ENCODE measurements around the gene WARS2.
"Not testable (repeated sequence)": the region's sequence is repeated elsewhere in the genome, so short reads cannot be mapped to it uniquely, and the experiment has no call there.

WARS2 gene

DNA sequence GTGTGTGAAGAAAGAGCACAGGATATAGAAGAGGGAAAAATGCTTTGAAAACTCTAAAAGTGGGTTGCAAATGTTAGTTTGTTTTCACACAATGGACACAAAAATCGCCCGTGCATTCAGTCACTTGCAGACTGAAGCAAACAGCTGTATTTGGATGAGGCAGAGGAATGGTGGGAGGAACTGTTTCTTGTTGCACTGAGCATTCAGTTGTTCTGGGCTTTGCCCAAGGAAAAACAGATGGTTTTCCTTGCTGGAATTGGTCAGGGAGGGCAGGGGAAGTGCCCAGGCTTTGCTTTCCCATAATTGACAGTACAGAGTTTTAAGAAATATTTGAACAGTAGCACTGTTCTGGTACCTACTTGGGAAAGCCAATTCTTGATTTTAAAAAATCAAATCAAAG is 19.5 kb upstream of the WARS2 start:
- Histone ChIP-seq H3K9ac (ENCODE audit: low read depth, low read length) (no peak overlapping the region), H3K4me1 (ENCODE audit: control insufficient read depth, insufficient read depth, low read length) (no peaks in the 10 kb centered on the region), H3K9me3 (ENCODE audit: control insufficient read depth, insufficient read depth, low read length) (peaks cover 3% of the 10 kb centered on the region), H3K36me3 (ENCODE audit: control insufficient read depth, insufficient read depth, low read length) (no peaks in the 10 kb centered on the region), H3K27me3 (ENCODE audit: control insufficient read depth, insufficient read depth, low read length) (no peaks in the 10 kb centered on the region), H3K4me3 (ENCODE audit: low read depth, low read length) (no peak overlapping the region)

DNA sequence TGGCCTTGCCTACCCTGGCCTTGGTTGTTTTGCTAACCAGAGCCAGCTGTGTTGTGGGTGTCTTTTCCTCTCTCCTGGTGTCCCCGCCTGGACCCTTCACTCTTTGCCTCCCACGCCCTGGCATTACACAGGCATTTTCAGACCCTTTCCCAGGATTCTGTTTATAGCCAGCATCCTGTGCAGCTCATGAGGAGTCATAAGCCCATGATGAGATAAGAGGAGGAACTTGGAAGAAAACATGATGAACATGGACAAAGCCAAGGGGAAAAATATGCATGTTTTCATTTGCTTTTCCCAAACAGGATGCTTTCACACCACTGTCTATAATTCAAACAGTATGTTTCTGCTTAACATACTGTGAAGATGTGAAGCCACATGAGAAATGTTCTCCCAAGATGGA is 18.7 kb upstream of the WARS2 start:
- H3K36me3 ChIP-seq (ENCODE audit: control insufficient read depth, insufficient read depth, low read length) = no peaks in the 10 kb centered on the region
- H3K9ac ChIP-seq (ENCODE audit: low read depth, low read length) = no peak overlapping the region
- no peak overlapping the region for H3K4me3 ChIP-seq (ENCODE audit: low read depth, low read length)
- no peaks in the 10 kb centered on the region for H3K4me1 ChIP-seq (ENCODE audit: control insufficient read depth, insufficient read depth, low read length)
- no peaks in the 10 kb centered on the region for H3K27me3 ChIP-seq (ENCODE audit: control insufficient read depth, insufficient read depth, low read length)
- H3K9me3 ChIP-seq (ENCODE audit: control insufficient read depth, insufficient read depth, low read length) = peaks cover 3% of the 10 kb centered on the region

- H3K36me3 ChIP-seq (ENCODE audit: control insufficient read depth, insufficient read depth, low read length); H3K4me3 ChIP-seq (ENCODE audit: low read depth, low read length); H3K4me1 ChIP-seq (ENCODE audit: control insufficient read depth, insufficient read depth, low read length); H3K9ac ChIP-seq (ENCODE audit: low read depth, low read length); H3K27me3 ChIP-seq (ENCODE audit: control insufficient read depth, insufficient read depth, low read length); H3K9me3 ChIP-seq (ENCODE audit: control insufficient read depth, insufficient read depth, low read length): not testable (repeated sequence)
Measured at GRCh38 chr1:119156761-119157160, 16.3 kb upstream of the WARS2 start.

GRCh38 chr1:119155069-119155468 is 14.6 kb upstream of the WARS2 start:
- not testable (repeated sequence) for H3K4me3 ChIP-seq (ENCODE audit: low read depth, low read length); H3K27me3 ChIP-seq (ENCODE audit: control insufficient read depth, insufficient read depth, low read length); H3K9ac ChIP-seq (ENCODE audit: low read depth, low read length); H3K9me3 ChIP-seq (ENCODE audit: control insufficient read depth, insufficient read depth, low read length); H3K4me1 ChIP-seq (ENCODE audit: control insufficient read depth, insufficient read depth, low read length); H3K36me3 ChIP-seq (ENCODE audit: control insufficient read depth, insufficient read depth, low read length)

GRCh38 chr1:119150150-119150549 is 9.7 kb upstream of the WARS2 start:
- no peak overlapping the region for H3K4me3 ChIP-seq (ENCODE audit: low read depth, low read length)
- H3K9ac ChIP-seq (ENCODE audit: low read depth, low read length) = no peak overlapping the region
- H3K36me3 ChIP-seq (ENCODE audit: control insufficient read depth, insufficient read depth, low read length) = no peaks in the 10 kb centered on the region
- H3K27me3 ChIP-seq (ENCODE audit: control insufficient read depth, insufficient read depth, low read length) = no peaks in the 10 kb centered on the region
- no peaks in the 10 kb centered on the region for H3K4me1 ChIP-seq (ENCODE audit: control insufficient read depth, insufficient read depth, low read length)
- no peaks in the 10 kb centered on the region for H3K9me3 ChIP-seq (ENCODE audit: control insufficient read depth, insufficient read depth, low read length)

- Histone ChIP-seq H3K36me3 (ENCODE audit: control insufficient read depth, insufficient read depth, low read length) (no peaks in the 10 kb centered on the region), H3K4me1 (ENCODE audit: control insufficient read depth, insufficient read depth, low read length) (no peaks in the 10 kb centered on the region), H3K27me3 (ENCODE audit: control insufficient read depth, insufficient read depth, low read length) (no peaks in the 10 kb centered on the region), H3K9ac (ENCODE audit: low read depth, low read length) (no peak overlapping the region), H3K4me3 (ENCODE audit: low read depth, low read length) (no peak overlapping the region), H3K9me3 (ENCODE audit: control insufficient read depth, insufficient read depth, low read length) (no peaks in the 10 kb centered on the region)
Measured at GRCh38 chr1:119147661-119148090, 7.2 kb upstream of the WARS2 start.

- Histone ChIP-seq H3K9me3 (ENCODE audit: control insufficient read depth, insufficient read depth, low read length) (no peaks in the 10 kb centered on the region), H3K36me3 (ENCODE audit: control insufficient read depth, insufficient read depth, low read length) (no peaks in the 10 kb centered on the region), H3K27me3 (ENCODE audit: control insufficient read depth, insufficient read depth, low read length) (no peaks in the 10 kb centered on the region), H3K4me1 (ENCODE audit: control insufficient read depth, insufficient read depth, low read length) (no peaks in the 10 kb centered on the region), H3K4me3 (ENCODE audit: low read depth, low read length) (no peak overlapping the region), H3K9ac (ENCODE audit: low read depth, low read length) (no peak overlapping the region)
Measured at GRCh38 chr1:119146466-119146865, 6.0 kb upstream of the WARS2 start.

DNA sequence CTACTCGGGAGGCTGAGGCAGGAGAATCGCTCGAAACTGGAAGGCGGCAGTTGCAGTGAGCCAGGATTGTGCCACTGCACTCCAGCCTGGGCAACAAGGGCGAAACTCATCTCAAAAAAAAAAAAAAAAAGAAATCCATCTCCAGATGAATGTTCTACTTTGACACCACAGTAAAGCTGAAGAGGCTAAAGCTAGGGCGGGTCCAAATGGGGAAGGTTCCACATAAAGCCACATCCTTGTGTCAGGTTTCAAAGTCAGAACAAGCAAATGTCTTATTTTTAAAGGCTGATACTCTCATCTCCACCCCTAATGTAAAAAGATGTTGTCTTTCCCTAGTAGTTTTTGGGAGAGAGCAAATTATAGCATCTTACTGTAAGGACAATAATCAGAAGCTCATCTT is 4.4 kb upstream of the WARS2 start:
- no peak overlapping the region for H3K4me3 ChIP-seq (ENCODE audit: low read depth, low read length)
- no peak overlapping the region for H3K9ac ChIP-seq (ENCODE audit: low read depth, low read length)
- H3K27me3 ChIP-seq (ENCODE audit: control insufficient read depth, insufficient read depth, low read length) = no peaks in the 10 kb centered on the region
- H3K36me3 ChIP-seq (ENCODE audit: control insufficient read depth, insufficient read depth, low read length) = no peaks in the 10 kb centered on the region
- no peaks in the 10 kb centered on the region for H3K9me3 ChIP-seq (ENCODE audit: control insufficient read depth, insufficient read depth, low read length)
- H3K4me1 ChIP-seq (ENCODE audit: control insufficient read depth, insufficient read depth, low read length) = no peaks in the 10 kb centered on the region

DNA sequence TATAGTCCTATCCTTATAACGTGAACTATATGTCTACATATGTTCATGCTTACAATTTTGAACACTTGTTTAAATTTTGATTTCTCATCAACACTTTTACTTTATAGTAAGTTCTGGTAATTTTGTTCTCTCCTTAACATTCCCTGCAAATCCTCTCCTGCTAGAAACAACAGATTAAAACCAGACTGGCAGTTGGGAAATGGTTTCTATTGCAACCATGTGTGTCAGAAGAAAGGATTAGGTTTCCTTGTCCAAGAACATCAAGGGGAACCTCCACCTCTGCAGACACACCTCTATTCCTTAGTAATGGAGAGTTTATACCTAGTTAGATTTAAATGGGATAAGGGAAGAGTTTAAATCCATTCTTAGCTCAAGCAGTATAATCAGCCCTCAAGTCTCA is 3.3 kb upstream of the WARS2 start:
- H3K27me3 ChIP-seq (ENCODE audit: control insufficient read depth, insufficient read depth, low read length) = no peaks in the 10 kb centered on the region
- no peak overlapping the region for H3K4me3 ChIP-seq (ENCODE audit: low read depth, low read length)
- H3K4me1 ChIP-seq (ENCODE audit: control insufficient read depth, insufficient read depth, low read length) = no peaks in the 10 kb centered on the region
- no peaks in the 10 kb centered on the region for H3K36me3 ChIP-seq (ENCODE audit: control insufficient read depth, insufficient read depth, low read length)
- no peak overlapping the region for H3K9ac ChIP-seq (ENCODE audit: low read depth, low read length)
- H3K9me3 ChIP-seq (ENCODE audit: control insufficient read depth, insufficient read depth, low read length) = no peaks in the 10 kb centered on the region

DNA sequence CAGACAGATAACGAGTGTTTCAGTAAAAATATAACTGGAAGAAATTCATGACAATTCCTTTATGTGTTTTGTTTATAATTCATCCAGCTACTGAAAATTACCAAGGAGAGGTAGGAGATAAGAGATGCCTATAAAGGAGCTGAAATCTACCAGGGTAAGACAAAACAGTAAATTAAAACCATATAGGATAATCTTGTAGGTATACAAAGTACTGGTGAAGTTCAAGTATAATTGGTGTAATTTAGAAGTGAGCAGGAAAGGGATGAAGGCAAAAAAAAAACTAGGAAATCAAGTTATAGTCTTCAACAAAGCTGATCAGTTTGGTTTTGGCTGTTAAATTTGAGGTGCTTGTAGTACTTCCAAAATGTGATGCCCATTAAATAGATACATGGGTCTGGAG is 1.2 kb upstream of the WARS2 start:
- Histone ChIP-seq H3K4me1 (ENCODE audit: control insufficient read depth, insufficient read depth, low read length) (no peaks in the 10 kb centered on the region), H3K27me3 (ENCODE audit: control insufficient read depth, insufficient read depth, low read length) (no peaks in the 10 kb centered on the region), H3K9ac (ENCODE audit: low read depth, low read length) (no peak overlapping the region), H3K36me3 (ENCODE audit: control insufficient read depth, insufficient read depth, low read length) (no peaks in the 10 kb centered on the region), H3K4me3 (ENCODE audit: low read depth, low read length) (peak overlapping the region; percentile 86), H3K9me3 (ENCODE audit: control insufficient read depth, insufficient read depth, low read length) (no peaks in the 10 kb centered on the region)

DNA sequence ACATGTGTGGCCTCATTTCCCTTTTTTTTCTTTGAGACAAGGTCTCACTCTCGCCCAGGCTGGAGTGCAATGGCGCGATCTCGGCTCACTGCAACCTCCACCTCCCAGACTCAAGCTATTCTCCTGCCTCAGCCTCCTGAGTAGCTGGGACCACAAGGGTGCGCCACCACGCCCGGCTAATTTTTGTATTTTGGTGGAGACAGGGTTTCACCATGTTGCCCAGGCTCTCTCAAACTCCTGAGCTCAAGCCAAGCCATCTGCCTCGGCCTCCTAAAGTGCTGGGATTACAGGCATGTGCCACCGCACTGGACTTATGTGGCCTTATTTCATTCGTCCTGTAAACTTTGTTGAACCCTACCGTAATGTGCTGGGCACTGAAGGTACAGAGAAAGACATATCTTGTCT is 569 bp upstream of the WARS2 start:
- Histone ChIP-seq H3K27me3 (ENCODE audit: control insufficient read depth, insufficient read depth, low read length) (no peaks in the 10 kb centered on the region), H3K9ac (ENCODE audit: low read depth, low read length) (peak overlapping the region; percentile 99), H3K9me3 (ENCODE audit: control insufficient read depth, insufficient read depth, low read length) (no peaks in the 10 kb centered on the region), H3K36me3 (ENCODE audit: control insufficient read depth, insufficient read depth, low read length) (no peaks in the 10 kb centered on the region), H3K4me3 (ENCODE audit: low read depth, low read length) (peak overlapping the region; percentile 86), H3K4me1 (ENCODE audit: control insufficient read depth, insufficient read depth, low read length) (no peaks in the 10 kb centered on the region)

- Histone ChIP-seq H3K9me3 (ENCODE audit: control insufficient read depth, insufficient read depth, low read length) (no peaks in the 10 kb centered on the region), H3K4me3 (ENCODE audit: low read depth, low read length) (peak overlapping the region; percentile 86), H3K36me3 (ENCODE audit: control insufficient read depth, insufficient read depth, low read length) (no peaks in the 10 kb centered on the region), H3K9ac (ENCODE audit: low read depth, low read length) (no peak overlapping the region), H3K27me3 (ENCODE audit: control insufficient read depth, insufficient read depth, low read length) (no peaks in the 10 kb centered on the region), H3K4me1 (ENCODE audit: control insufficient read depth, insufficient read depth, low read length) (no peaks in the 10 kb centered on the region)
Measured at GRCh38 chr1:119139857-119140176, 636 bp downstream of the WARS2 start.

DNA sequence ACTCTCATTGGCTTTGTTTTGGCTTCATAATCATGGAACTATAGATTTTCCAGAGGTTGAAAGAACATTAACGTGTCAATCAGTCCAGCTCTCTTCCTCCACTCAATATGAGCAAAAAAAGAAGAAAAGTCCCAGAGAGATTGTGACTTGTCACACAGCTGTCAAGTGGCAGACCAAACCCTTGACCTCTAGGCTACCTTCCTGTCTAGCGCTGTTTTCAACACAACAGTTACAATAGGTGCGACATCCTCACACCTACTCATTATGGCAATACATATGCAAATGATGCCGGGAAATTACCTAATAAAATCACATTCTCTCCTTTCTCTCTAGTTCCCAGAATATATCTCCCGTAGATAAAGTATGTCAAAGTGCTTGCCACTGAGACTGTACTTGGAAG is 1.1 kb downstream of the WARS2 start:
- H3K9ac ChIP-seq (ENCODE audit: low read depth, low read length) = no peak overlapping the region
- H3K4me3 ChIP-seq (ENCODE audit: low read depth, low read length) = peak overlapping the region; percentile 86
- no peaks in the 10 kb centered on the region for H3K9me3 ChIP-seq (ENCODE audit: control insufficient read depth, insufficient read depth, low read length)

More for the DNA sequence above, 1.1 kb downstream of the WARS2 start:
- H3K36me3 ChIP-seq (ENCODE audit: control insufficient read depth, insufficient read depth, low read length) = no peaks in the 10 kb centered on the region
- no peaks in the 10 kb centered on the region for H3K27me3 ChIP-seq (ENCODE audit: control insufficient read depth, insufficient read depth, low read length)
- no peaks in the 10 kb centered on the region for H3K4me1 ChIP-seq (ENCODE audit: control insufficient read depth, insufficient read depth, low read length)

Measured in iPS-15b (cell line).